GM12878 (cell line): Measurements from ENCODE around the gene SCAMP5. TPM values are rescaled to one million over a fixed set of nuclear protein-coding genes. Genes with fewer than 3 reads are reported as not detected.

Source experiments
- EGR1 ChIP-seq, 2 experiments: IDR thresholded peaks; 1 replicate in 1 of 2; 2 replicates in 1 of 2; pipeline ENCODE4 v1.6.1; 2011 to 2012; ENCODE audit warnings: low read depth in 2 of 2, low read length in 2 of 2, borderline replicate concordance in 1 of 2, mild to moderate bottlenecking in 1 of 2, moderate library complexity in 1 of 2
- ESRRA ChIP-seq: IDR thresholded peaks from 2 replicates; pipeline ENCODE4 v1.6.1; 2012; ENCODE audit warnings: mild to moderate bottlenecking, low read length, improper control_type of control experiment
- FOS ChIP-seq: IDR thresholded peaks from 3 replicates; pipeline ENCODE4 v1.6.1; 2011; ENCODE audit warnings: borderline replicate concordance; ENCODE audit not compliant: insufficient read length; ENCODE audit errors: extremely low read depth
- GABPA ChIP-seq: IDR thresholded peaks from 2 replicates; pipeline ENCODE4 v1.6.1; 2014; ENCODE audit warnings: antibody characterized with exemption, low read depth, mild to moderate bottlenecking, inconsistent platforms
- IKZF1 ChIP-seq: fragments of 450-650 bp; conservative IDR thresholded peaks from 2 replicates; pipeline ENCODE4 v1.6.1; 2017; ENCODE audit warnings: antibody characterized with exemption, mild to moderate bottlenecking
- KAT2A ChIP-seq: conservative IDR thresholded peaks from 2 replicates; pipeline ENCODE4 v1.6.1; 2011; ENCODE audit warnings: low read depth, low read length; ENCODE audit not compliant: control insufficient read depth
- MXI1 ChIP-seq: fragments of 150-350 bp; IDR thresholded peaks from 2 replicates; pipeline ENCODE4 v1.6.1; 2011; ENCODE audit warnings: low read depth, mild to moderate bottlenecking, inconsistent platforms, low read length, improper control_type of control experiment
- PML ChIP-seq: IDR thresholded peaks from 2 replicates; pipeline ENCODE4 v1.6.1; 2012; ENCODE audit warnings: low read length, inconsistent platforms
- POLR2AphosphoS2 ChIP-seq: IDR thresholded peaks from 2 replicates; pipeline ENCODE4 v1.6.1; 2011; ENCODE audit warnings: low read depth, mild to moderate bottlenecking, low read length, improper control_type of control experiment, moderate library complexity
- RAD21 ChIP-seq: IDR thresholded peaks from 2 replicates; pipeline ENCODE4 v1.6.1; 2011; ENCODE audit warnings: mild to moderate bottlenecking, low read depth, low read length, moderate library complexity; ENCODE audit not compliant: insufficient read depth
- SREBF1 ChIP-seq: IDR thresholded peaks from 2 replicates; pipeline ENCODE4 v1.6.1; 2012; ENCODE audit warnings: mild to moderate bottlenecking, low read length
- SREBF2 ChIP-seq: IDR thresholded peaks from 2 replicates; pipeline ENCODE4 v1.6.1; 2012; ENCODE audit warnings: mild to moderate bottlenecking, low read length
- TAF1 ChIP-seq: IDR thresholded peaks from 2 replicates; pipeline ENCODE4 v1.6.1; 2011; ENCODE audit warnings: mild to moderate bottlenecking, low read depth, low read length, borderline replicate concordance
- ZNF217 ChIP-seq: fragments of 450-650 bp; IDR thresholded peaks from 2 replicates; pipeline ENCODE4 v1.6.1; 2017; ENCODE audit warnings: antibody characterized with exemption, mild to moderate bottlenecking
- ZNF384 ChIP-seq: IDR thresholded peaks from 2 replicates; pipeline ENCODE4 v1.6.1; 2012; ENCODE audit warnings: low read depth, mild to moderate bottlenecking, low read length, improper control_type of control experiment, borderline replicate concordance
- polyA plus RNA-seq, 11 experiments: library from polyadenylated mRNA; depleted of rRNA in 4 of 11; unstranded in 6 of 11; stranded (reverse) in 5 of 11; fragments of >200 nt; fragmentation: Nextera tagmentation in 4 of 11; fragmentation: Illumina TruSeq in 1 of 11; extraction: Ambion mirVana in 4 of 11; extraction: Trizol in 1 of 11; gene quantifications; 1 replicate in 1 of 11; 2 replicates in 10 of 11; pipeline versions ENCODE4 v1.2.1 to v1.2.3, GENCODE V29; 2011 to 2016; ENCODE audit warnings: inconsistent platforms in 2 of 11, missing spikeins in 2 of 11, low read depth in 1 of 11
- total RNA-seq, 4 experiments: library from RNA; depleted of rRNA in 3 of 4; stranded (reverse); fragments of >200 nt in 3 of 4; fragmentation: Illumina TruSeq in 1 of 4; extraction: Trizol in 1 of 4; gene quantifications; 2 replicates each; pipeline versions ENCODE4 v1.2.1 to v1.2.3, GENCODE V29; 2013 to 2021
- TF ChIP-seq, protein P1 (sequence below): fragments of 450-650 bp; IDR thresholded peaks from 2 replicates; pipeline ENCODE4 v1.6.1; 2018; ENCODE audit warnings: borderline replicate concordance, mild to moderate bottlenecking; ENCODE audit not compliant: partially characterized antibody
- TF ChIP-seq, protein P2 (sequence below): IDR thresholded peaks from 2 replicates; pipeline ENCODE4 v1.6.1; 2011; ENCODE audit warnings: low read depth, low read length, improper control_type of control experiment, borderline replicate concordance
- TF ChIP-seq, protein P3 (sequence below): fragments of 150-350 bp; IDR thresholded peaks from 2 replicates; pipeline ENCODE4 v1.6.1; 2016; ENCODE audit warnings: low read depth, low read length
- TF ChIP-seq, protein P4 (sequence below): fragments of 450-650 bp; IDR thresholded peaks from 2 replicates; pipeline ENCODE4 v1.6.1; 2017; ENCODE audit warnings: mild to moderate bottlenecking
- TF ChIP-seq, protein P5 (sequence below): IDR thresholded peaks from 2 replicates; pipeline ENCODE4 v1.6.1; 2012; ENCODE audit warnings: low read length, inconsistent platforms

Gene SCAMP5
- total and polyA plus RNA-seq, 10 of the 15 experiments (the other 5 are each of a cell fraction or from before 2014, with no cell fraction given): 1.6 to 41.6 (median 16.9) TPM

GRCh38 chr15:75029378-75030022 is 34.1 kb downstream of the SCAMP5 start (continued):
- TF ChIP-seq, protein P1, sequence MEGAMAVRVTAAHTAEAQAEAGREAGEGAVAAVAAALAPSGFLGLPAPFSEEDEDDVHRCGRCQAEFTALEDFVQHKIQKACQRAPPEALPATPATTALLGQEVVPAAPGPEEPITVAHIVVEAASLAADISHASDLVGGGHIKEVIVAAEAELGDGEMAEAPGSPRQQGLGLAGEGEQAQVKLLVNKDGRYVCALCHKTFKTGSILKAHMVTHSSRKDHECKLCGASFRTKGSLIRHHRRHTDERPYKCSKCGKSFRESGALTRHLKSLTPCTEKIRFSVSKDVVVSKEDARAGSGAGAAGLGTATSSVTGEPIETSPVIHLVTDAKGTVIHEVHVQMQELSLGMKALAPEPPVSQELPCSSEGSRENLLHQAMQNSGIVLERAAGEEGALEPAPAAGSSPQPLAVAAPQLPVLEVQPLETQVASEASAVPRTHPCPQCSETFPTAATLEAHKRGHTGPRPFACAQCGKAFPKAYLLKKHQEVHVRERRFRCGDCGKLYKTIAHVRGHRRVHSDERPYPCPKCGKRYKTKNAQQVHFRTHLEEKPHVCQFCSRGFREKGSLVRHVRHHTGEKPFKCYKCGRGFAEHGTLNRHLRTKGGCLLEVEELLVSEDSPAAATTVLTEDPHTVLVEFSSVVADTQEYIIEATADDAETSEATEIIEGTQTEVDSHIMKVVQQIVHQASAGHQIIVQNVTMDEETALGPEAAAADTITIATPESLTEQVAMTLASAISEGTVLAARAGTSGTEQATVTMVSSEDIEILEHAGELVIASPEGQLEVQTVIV: no peak
- no peak for TF ChIP-seq ESRRA
- no peak for TF ChIP-seq KAT2A
- TF ChIP-seq ZNF384: peak; percentile 14; the same call in 1 of the 2 replicates
- TF ChIP-seq, protein P2, sequence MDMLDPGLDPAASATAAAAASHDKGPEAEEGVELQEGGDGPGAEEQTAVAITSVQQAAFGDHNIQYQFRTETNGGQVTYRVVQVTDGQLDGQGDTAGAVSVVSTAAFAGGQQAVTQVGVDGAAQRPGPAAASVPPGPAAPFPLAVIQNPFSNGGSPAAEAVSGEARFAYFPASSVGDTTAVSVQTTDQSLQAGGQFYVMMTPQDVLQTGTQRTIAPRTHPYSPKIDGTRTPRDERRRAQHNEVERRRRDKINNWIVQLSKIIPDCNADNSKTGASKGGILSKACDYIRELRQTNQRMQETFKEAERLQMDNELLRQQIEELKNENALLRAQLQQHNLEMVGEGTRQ: peak; percentile 28; the same call in 1 of the 2 replicates
- TF ChIP-seq PML: no peak
- TF ChIP-seq SREBF2: no peak
- TF ChIP-seq, protein P3, sequence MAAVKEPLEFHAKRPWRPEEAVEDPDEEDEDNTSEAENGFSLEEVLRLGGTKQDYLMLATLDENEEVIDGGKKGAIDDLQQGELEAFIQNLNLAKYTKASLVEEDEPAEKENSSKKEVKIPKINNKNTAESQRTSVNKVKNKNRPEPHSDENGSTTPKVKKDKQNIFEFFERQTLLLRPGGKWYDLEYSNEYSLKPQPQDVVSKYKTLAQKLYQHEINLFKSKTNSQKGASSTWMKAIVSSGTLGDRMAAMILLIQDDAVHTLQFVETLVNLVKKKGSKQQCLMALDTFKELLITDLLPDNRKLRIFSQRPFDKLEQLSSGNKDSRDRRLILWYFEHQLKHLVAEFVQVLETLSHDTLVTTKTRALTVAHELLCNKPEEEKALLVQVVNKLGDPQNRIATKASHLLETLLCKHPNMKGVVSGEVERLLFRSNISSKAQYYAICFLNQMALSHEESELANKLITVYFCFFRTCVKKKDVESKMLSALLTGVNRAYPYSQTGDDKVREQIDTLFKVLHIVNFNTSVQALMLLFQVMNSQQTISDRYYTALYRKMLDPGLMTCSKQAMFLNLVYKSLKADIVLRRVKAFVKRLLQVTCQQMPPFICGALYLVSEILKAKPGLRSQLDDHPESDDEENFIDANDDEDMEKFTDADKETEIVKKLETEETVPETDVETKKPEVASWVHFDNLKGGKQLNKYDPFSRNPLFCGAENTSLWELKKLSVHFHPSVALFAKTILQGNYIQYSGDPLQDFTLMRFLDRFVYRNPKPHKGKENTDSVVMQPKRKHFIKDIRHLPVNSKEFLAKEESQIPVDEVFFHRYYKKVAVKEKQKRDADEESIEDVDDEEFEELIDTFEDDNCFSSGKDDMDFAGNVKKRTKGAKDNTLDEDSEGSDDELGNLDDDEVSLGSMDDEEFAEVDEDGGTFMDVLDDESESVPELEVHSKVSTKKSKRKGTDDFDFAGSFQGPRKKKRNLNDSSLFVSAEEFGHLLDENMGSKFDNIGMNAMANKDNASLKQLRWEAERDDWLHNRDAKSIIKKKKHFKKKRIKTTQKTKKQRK: no peak
- peak; percentile 98 for TF ChIP-seq RAD21
- TF ChIP-seq, protein P4, sequence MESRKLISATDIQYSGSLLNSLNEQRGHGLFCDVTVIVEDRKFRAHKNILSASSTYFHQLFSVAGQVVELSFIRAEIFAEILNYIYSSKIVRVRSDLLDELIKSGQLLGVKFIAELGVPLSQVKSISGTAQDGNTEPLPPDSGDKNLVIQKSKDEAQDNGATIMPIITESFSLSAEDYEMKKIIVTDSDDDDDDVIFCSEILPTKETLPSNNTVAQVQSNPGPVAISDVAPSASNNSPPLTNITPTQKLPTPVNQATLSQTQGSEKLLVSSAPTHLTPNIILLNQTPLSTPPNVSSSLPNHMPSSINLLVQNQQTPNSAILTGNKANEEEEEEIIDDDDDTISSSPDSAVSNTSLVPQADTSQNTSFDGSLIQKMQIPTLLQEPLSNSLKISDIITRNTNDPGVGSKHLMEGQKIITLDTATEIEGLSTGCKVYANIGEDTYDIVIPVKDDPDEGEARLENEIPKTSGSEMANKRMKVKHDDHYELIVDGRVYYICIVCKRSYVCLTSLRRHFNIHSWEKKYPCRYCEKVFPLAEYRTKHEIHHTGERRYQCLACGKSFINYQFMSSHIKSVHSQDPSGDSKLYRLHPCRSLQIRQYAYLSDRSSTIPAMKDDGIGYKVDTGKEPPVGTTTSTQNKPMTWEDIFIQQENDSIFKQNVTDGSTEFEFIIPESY: no peak
- TF ChIP-seq GABPA: no peak
- no peak for TF ChIP-seq TAF1
- TF ChIP-seq SREBF1: no peak
- TF ChIP-seq MXI1: 0 out of 2 replicates have a peak, but pooled peaks have one; percentile 29
- TF ChIP-seq, protein P5, sequence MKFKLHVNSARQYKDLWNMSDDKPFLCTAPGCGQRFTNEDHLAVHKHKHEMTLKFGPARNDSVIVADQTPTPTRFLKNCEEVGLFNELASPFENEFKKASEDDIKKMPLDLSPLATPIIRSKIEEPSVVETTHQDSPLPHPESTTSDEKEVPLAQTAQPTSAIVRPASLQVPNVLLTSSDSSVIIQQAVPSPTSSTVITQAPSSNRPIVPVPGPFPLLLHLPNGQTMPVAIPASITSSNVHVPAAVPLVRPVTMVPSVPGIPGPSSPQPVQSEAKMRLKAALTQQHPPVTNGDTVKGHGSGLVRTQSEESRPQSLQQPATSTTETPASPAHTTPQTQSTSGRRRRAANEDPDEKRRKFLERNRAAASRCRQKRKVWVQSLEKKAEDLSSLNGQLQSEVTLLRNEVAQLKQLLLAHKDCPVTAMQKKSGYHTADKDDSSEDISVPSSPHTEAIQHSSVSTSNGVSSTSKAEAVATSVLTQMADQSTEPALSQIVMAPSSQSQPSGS: no peak
- TF ChIP-seq EGR1 (IDR thresholded peaks at IDR 0.05; ENCODE audit: borderline replicate concordance in 1 of 2, low read depth in 2 of 2, low read length in 2 of 2): no peak
- TF ChIP-seq FOS: no peak
- no peak for TF ChIP-seq POLR2AphosphoS2
- peak; percentile 59; the same call in 1 of the 2 replicates for TF ChIP-seq IKZF1
- TF ChIP-seq ZNF217: no peak
